Anterior cingulate cortex (tissue), 58 donors: ENCODE results near the gene FAM98B.
"Not testable (repeated sequence)": the region's sequence is repeated elsewhere in the genome, so short reads cannot be mapped to it uniquely, and the experiment has no call there.

ENCODE experiments used
- DNase-seq, 58 donors: peaks; one replicate each; lab custom pipeline; 2025; lab: John Stamatoyannopoulos, UW

FAM98B gene

GRCh38 chr15:38453971-38454695 lies at the start of gene FAM98B:
TSS of gene FAM98B (plus strand) at chr15:38454127. CDS start at chr15:38454162, 35 bp downstream.
- DNase-seq = peak; percentile 65 to 96 (median 84)

- peak in 4 of 58 donors; percentile 1 to 3 (median 2) for DNase-seq
Observed at GRCh38 chr15:38406436-38406835, 47.5 kb upstream of the FAM98B start.

- no peak for DNase-seq
Observed at GRCh38 chr15:38408576-38408975, 45.4 kb upstream of the FAM98B start.

GRCh38 chr15:38411902-38412301 lies 42.0 kb upstream of the FAM98B start:
- DNase-seq = no peak

GRCh38 chr15:38412466-38412865 lies 41.5 kb upstream of the FAM98B start:
- DNase-seq = no peak

GRCh38 chr15:38414357-38414756 lies 39.6 kb upstream of the FAM98B start:
- DNase-seq = peak in 51 of 58 donors; percentile 4 to 71 (median 34)

- no peak for DNase-seq
Observed at GRCh38 chr15:38421069-38421690, 32.7 kb upstream of the FAM98B start.

- no peak for DNase-seq
Observed at GRCh38 chr15:38424101-38424552, 29.8 kb upstream of the FAM98B start.

- DNase-seq = no peak
Observed at GRCh38 chr15:38425269-38425668, 28.7 kb upstream of the FAM98B start.

- DNase-seq = no peak
Observed at GRCh38 chr15:38427380-38427779, 26.5 kb upstream of the FAM98B start.

GRCh38 chr15:38430106-38430760 lies 23.7 kb upstream of the FAM98B start:
- no peak for DNase-seq

GRCh38 chr15:38436993-38437392 lies 16.9 kb upstream of the FAM98B start:
- DNase-seq = no peak

GRCh38 chr15:38437603-38438002 lies 16.3 kb upstream of the FAM98B start:
- DNase-seq = not testable (repeated sequence)

GRCh38 chr15:38438031-38438986 lies 15.6 kb upstream of the FAM98B start:
- no peak for DNase-seq

GRCh38 chr15:38440353-38441129 lies 13.4 kb upstream of the FAM98B start:
- peak in 18 of 58 donors; percentile 1 to 58 (median 7) for DNase-seq

GRCh38 chr15:38441130-38441519 lies 12.8 kb upstream of the FAM98B start:
- no peak for DNase-seq

GRCh38 chr15:38454696-38455090 lies 766 bp downstream of the FAM98B start:
- DNase-seq = no peak

GRCh38 chr15:38455092-38455491 lies 1.2 kb downstream of the FAM98B start:
- DNase-seq = no peak

- no peak for DNase-seq
Observed at GRCh38 chr15:38458646-38459045, 4.7 kb downstream of the FAM98B start.

GRCh38 chr15:38459480-38459879 lies 5.6 kb downstream of the FAM98B start:
- no peak for DNase-seq
